ENCODE data around the gene GPS1. TPM values are rescaled to one million over a fixed set of nuclear protein-coding genes. Genes with fewer than 3 reads are reported as not detected.

Gene GPS1
- total and polyA plus RNA-seq, 9 of the 15 experiments (the other 6 are each of a cell fraction or from before 2014, with no cell fraction given) = 3.1 to 167 (median 69.9) TPM

GRCh38 chr17:82019690-82020571 is 31.8 kb upstream of the GPS1 start (continued):
- TF ChIP-seq RBM14 (IDR thresholded peaks at IDR 0.05; ENCODE audit: borderline replicate concordance, insufficient read depth, low read depth, low read length) = 0 out of 2 replicates have a peak, but pooled peaks have one; percentile 43
- no peak for TF ChIP-seq ZBTB2 (IDR thresholded peaks at IDR 0.05)
- TF ChIP-seq RAD21 (CRISPR knock-in tag; conservative IDR thresholded peaks at IDR 0.05 in 1 of 2, IDR thresholded peaks at IDR 0.05 in 1 of 2) = peak in 1 of 2 experiments; percentile 55; a peak in 3 of 4 replicates
- peak; percentile 55; the same call in 1 of the 2 replicates for TF ChIP-seq ZFX (CRISPR knock-in tag; IDR thresholded peaks at IDR 0.05)
- TF ChIP-seq ZNF217 (CRISPR knock-in tag; IDR thresholded peaks at IDR 0.05) = no peak
- peak; percentile 2; the same call in 1 of the 2 replicates for TF ChIP-seq ZNF740 (CRISPR knock-in tag; IDR thresholded peaks at IDR 0.05)
- 0 out of 4 replicates have a peak, but pooled peaks of 1 of the 2 experiments have one; percentile 45 for TF ChIP-seq ZNF740 (tag; IDR thresholded peaks at IDR 0.05)
- TF ChIP-seq CTCFL (IDR thresholded peaks at IDR 0.05; ENCODE audit: borderline replicate concordance, insufficient read depth, low read depth, low read length, poor library complexity, severe bottlenecking) = peak; percentile 96
- peak; percentile 34; the same call in 1 of the 2 replicates for TF ChIP-seq ARID4B (CRISPR knock-in tag; IDR thresholded peaks at IDR 0.05)
- no peak for TF ChIP-seq BHLHE40 (IDR thresholded peaks at IDR 0.05; ENCODE audit: low read length)
- TF ChIP-seq MYNN (IDR thresholded peaks at IDR 0.05) = peak; percentile 86
- TF ChIP-seq MYNN (CRISPR knock-in tag; IDR thresholded peaks at IDR 0.05) = no peak
- TF ChIP-seq PTBP1 (IDR thresholded peaks at IDR 0.05; ENCODE audit: low read depth, low read length) = peak; percentile 17; the same call in 1 of the 2 replicates
- TF ChIP-seq, protein P1, sequence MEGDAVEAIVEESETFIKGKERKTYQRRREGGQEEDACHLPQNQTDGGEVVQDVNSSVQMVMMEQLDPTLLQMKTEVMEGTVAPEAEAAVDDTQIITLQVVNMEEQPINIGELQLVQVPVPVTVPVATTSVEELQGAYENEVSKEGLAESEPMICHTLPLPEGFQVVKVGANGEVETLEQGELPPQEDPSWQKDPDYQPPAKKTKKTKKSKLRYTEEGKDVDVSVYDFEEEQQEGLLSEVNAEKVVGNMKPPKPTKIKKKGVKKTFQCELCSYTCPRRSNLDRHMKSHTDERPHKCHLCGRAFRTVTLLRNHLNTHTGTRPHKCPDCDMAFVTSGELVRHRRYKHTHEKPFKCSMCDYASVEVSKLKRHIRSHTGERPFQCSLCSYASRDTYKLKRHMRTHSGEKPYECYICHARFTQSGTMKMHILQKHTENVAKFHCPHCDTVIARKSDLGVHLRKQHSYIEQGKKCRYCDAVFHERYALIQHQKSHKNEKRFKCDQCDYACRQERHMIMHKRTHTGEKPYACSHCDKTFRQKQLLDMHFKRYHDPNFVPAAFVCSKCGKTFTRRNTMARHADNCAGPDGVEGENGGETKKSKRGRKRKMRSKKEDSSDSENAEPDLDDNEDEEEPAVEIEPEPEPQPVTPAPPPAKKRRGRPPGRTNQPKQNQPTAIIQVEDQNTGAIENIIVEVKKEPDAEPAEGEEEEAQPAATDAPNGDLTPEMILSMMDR (IDR thresholded peaks at IDR 0.05 in 2 of 3, conservative IDR thresholded peaks at IDR 0.05 in 1 of 3; ENCODE audit: insufficient read depth in 2 of 3, low read depth in 1 of 3, low read length in 3 of 3) = peak; percentile 77 to 85 (median 84)

Measured in K562 (cell line).